GM12874 (cell line): ENCODE data around the gene GRK1.

ENCODE experiments used
- TF ChIP-seq, protein P1 (sequence below): IDR thresholded peaks from 2 replicates; pipeline ENCODE4 v1.5.1; 2011; ENCODE audit warnings: low read depth, mild to moderate bottlenecking, control low read depth, low read length, moderate library complexity; ENCODE audit not compliant: insufficient read depth

Gene GRK1

GRCh38 chr13:113643593-113643992, 23.4 kb upstream of the GRK1 start:
- TF ChIP-seq, protein P1, sequence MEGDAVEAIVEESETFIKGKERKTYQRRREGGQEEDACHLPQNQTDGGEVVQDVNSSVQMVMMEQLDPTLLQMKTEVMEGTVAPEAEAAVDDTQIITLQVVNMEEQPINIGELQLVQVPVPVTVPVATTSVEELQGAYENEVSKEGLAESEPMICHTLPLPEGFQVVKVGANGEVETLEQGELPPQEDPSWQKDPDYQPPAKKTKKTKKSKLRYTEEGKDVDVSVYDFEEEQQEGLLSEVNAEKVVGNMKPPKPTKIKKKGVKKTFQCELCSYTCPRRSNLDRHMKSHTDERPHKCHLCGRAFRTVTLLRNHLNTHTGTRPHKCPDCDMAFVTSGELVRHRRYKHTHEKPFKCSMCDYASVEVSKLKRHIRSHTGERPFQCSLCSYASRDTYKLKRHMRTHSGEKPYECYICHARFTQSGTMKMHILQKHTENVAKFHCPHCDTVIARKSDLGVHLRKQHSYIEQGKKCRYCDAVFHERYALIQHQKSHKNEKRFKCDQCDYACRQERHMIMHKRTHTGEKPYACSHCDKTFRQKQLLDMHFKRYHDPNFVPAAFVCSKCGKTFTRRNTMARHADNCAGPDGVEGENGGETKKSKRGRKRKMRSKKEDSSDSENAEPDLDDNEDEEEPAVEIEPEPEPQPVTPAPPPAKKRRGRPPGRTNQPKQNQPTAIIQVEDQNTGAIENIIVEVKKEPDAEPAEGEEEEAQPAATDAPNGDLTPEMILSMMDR = no peak

GRCh38 chr13:113644800-113645199, 22.2 kb upstream of the GRK1 start:
- TF ChIP-seq, protein P1 = no peak

DNA sequence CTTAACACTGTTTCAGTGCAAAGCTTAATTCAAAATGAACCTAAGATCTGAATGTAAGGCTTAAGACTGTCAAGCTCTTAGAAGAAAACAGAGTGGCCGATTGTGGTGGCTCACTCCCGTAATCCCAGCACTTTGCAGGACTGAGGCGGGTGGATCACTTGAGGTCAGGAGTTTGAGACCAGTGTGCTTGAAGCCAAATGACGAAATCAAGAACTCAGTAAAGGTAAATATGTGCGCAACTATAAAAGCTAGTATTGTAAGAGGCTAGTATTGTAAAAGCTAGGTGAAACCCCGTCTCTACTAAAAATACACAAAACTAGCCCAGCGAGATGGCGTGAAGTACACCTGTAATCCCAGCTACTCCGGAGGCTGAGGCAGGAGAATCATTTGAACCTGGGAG, 21.7 kb upstream of the GRK1 start:
- TF ChIP-seq, protein P1 = no peak

DNA sequence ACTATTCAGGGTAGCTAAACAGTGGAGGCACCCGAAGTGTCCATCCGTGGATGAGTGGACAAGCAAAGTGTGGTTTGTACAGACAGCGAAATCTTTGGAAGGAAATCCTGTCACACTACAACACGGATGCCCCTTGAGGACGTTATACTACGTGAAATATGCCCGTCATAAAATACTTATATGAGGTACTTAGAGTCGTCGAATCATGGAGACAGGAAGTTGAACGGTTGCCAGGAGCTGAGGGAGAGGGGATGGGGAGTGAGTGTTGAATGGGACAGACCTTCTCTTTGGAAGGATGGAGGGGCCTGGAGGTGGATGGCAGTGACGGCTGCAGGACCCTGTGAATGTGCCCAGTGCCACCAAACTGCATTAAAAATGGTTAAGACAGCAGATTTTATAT, 20.6 kb upstream of the GRK1 start:
- TF ChIP-seq, protein P1 = no peak

GRCh38 chr13:113646921-113647340, 20.1 kb upstream of the GRK1 start:
- TF ChIP-seq, protein P1 = no peak

GRCh38 chr13:113647351-113648215, 19.4 kb upstream of the GRK1 start:
- TF ChIP-seq, protein P1 = no peak

- TF ChIP-seq, protein P1 = no peak
Measured at GRCh38 chr13:113648216-113648610, 18.8 kb upstream of the GRK1 start.
